ENCODE data around the gene OVCH1.

GRCh38 chr12:29546000-29546399 is 48.5 kb upstream of the OVCH1 start:
- TF ChIP-seq GATA2 (IDR thresholded peaks at IDR 0.05; ENCODE audit: low read depth, low read length) (no peak), GATA3 (IDR thresholded peaks at IDR 0.05; ENCODE audit: low read depth, low read length) (no peak)
